Measurements from ENCODE around the gene PRR7.

GRCh38 chr5:177456976-177457851 is 10.6 kb downstream of the PRR7 start:
- TF ChIP-seq CTCF (IDR thresholded peaks at IDR 0.05; ENCODE audit: low read length) (peak; percentile 50), EZH2 (optimal IDR thresholded peaks at IDR 0.05; ENCODE audit: low read depth, low read length) (no peak), EZH2phosphoT487 (IDR thresholded peaks at IDR 0.05; ENCODE audit: low read length) (no peak)

Measured in MM.1S (cell line).